HepG2 (cell line): ENCODE results near the gene MARCHF9. TPM values are rescaled to one million over a fixed set of nuclear protein-coding genes. Genes with fewer than 3 reads are reported as not detected.

Experiments
- ATAC-seq: fragments of 200-7000 bp; cut with Tn5 transposase; 3 replicates; pipeline ENCODE4 v1.9.1; 2020; ENCODE audit warnings: mild to moderate bottlenecking, moderate library complexity
- BruUV-seq: library from RNA; stranded (reverse); fragments of 400-500 nt; replicated peaks from 2 replicates; lab custom pipeline; 2021; lab: Mats Ljungman, UMichigan
- CTCF ChIA-PET: fragments of 300-600 bp; formaldehyde crosslinking; extraction: SDS; loops from one replicate; lab custom pipeline; 2021; ENCODE audit warnings: low total read pairs, inconsistent platforms, low intra/inter-chr PET ratio; lab: Yijun Ruan, JAX
- POLR2A ChIA-PET: fragments of 350-600 bp; sonication (Branson Sonifier 250); formaldehyde crosslinking; loops from one replicate; lab custom pipeline; 2020; ENCODE audit warnings: antibody characterized with exemption, inconsistent platforms; lab: Yijun Ruan, JAX
- DNase-seq: peaks from one replicate; pipeline ENCODE4 v3.0.0-alpha.2; 2015; ENCODE audit warnings: low spot score
- FAIRE-seq: peaks from 3 replicates; lab custom pipeline; 2011; peaks lifted over from hg19 to GRCh38; lab: Jason Lieb, UNC
- H2AFZ ChIP-seq: one replicate; pipeline ENCODE4 v1.6.1; 2011; ENCODE audit warnings: low read length, inconsistent platforms
- H3K27ac ChIP-seq: fragments of 300-600 bp; 3 replicates; pipeline ENCODE4 v1.8.0; 2011; ENCODE audit warnings: mixed run types, mild to moderate bottlenecking, mixed read lengths, low read length, inconsistent platforms; ENCODE audit not compliant: insufficient read depth; ENCODE audit errors: extremely low read length
- H3K27me3 ChIP-seq, 2 experiments: fragments of 200-600 bp in 1 of 2; 2 replicates in 1 of 2; 3 replicates in 1 of 2; pipeline versions ENCODE4 v1.6.0 to v1.8.0; 2011; ENCODE audit warnings: low read length in 2 of 2, mild to moderate bottlenecking in 2 of 2, moderate library complexity in 2 of 2, inconsistent platforms in 1 of 2; ENCODE audit not compliant: insufficient read depth in 2 of 2, control insufficient read depth in 1 of 2
- H3K36me3 ChIP-seq, 2 experiments: fragments of 200-600 bp in 1 of 2; replicated peaks in 1 of 2; 2 replicates in 1 of 2; 3 replicates in 1 of 2; pipeline versions ENCODE4 v1.5.1 to v1.8.0; 2011; ENCODE audit warnings: low read length in 2 of 2, inconsistent platforms in 1 of 2; ENCODE audit not compliant: insufficient read depth in 2 of 2, control insufficient read depth in 1 of 2
- H3K4me1 ChIP-seq: 2 replicates; pipeline ENCODE4 v1.5.1; 2012; ENCODE audit warnings: low read length, inconsistent platforms; ENCODE audit not compliant: insufficient read depth
- H3K4me2 ChIP-seq: 2 replicates; pipeline ENCODE4 v1.6.0; 2011; ENCODE audit warnings: low read depth, low read length, inconsistent platforms
- H3K4me3 ChIP-seq, 3 experiments: fragments of 200-600 bp in 1 of 3; sonication (generic), shearing (Covaris generic) in 1 of 3; replicated peaks in 1 of 3; 2 replicates each; pipeline ENCODE4 v1.5.1; 2011 to 2016; ENCODE audit warnings: low read length in 3 of 3, inconsistent platforms in 2 of 3, low read depth in 2 of 3, mild to moderate bottlenecking in 2 of 3, control low read depth in 1 of 3, mixed read lengths in 1 of 3; ENCODE audit not compliant: insufficient read depth in 1 of 3
- H3K79me2 ChIP-seq: one replicate; pipeline ENCODE4 v1.6.1; 2011; ENCODE audit warnings: low read length, inconsistent platforms; ENCODE audit not compliant: insufficient read depth
- H3K9ac ChIP-seq: 2 replicates; pipeline ENCODE4 v1.6.0; 2011; ENCODE audit warnings: mild to moderate bottlenecking, low read depth, low read length, inconsistent platforms; ENCODE audit not compliant: insufficient read depth
- H3K9me3 ChIP-seq: 2 replicates; pipeline ENCODE4 v1.5.1; 2012; ENCODE audit warnings: mild to moderate bottlenecking, low read length
- H4K20me1 ChIP-seq: 2 replicates; pipeline ENCODE4 v1.6.0; 2011; ENCODE audit warnings: inconsistent platforms, mild to moderate bottlenecking, low read length, moderate library complexity; ENCODE audit not compliant: insufficient read depth
- ADNP ChIP-seq: sonication (generic); formaldehyde crosslinking; IDR thresholded peaks from 2 replicates; pipeline ENCODE4 v1.4.0; 2020; ENCODE audit warnings: missing genetic modification reagents
- FOXO1 ChIP-seq: sonication (generic); formaldehyde crosslinking; IDR thresholded peaks from 2 replicates; pipeline ENCODE4 v1.4.0; 2020; ENCODE audit warnings: missing genetic modification reagents
- GABPA ChIP-seq, 2 experiments: IDR thresholded peaks; 2 replicates each; pipeline ENCODE4 v1.6.1; 2011 to 2016; ENCODE audit warnings: low read depth in 2 of 2, low read length in 1 of 2, missing biosample characterization in 1 of 2, missing genetic modification characterization in 1 of 2
- HNRNPLL ChIP-seq: fragments of 200-400 bp; formaldehyde crosslinking; IDR thresholded peaks from 2 replicates; pipeline ENCODE4 v1.6.1; 2017; ENCODE audit warnings: mild to moderate bottlenecking, low read depth, low read length; ENCODE audit not compliant: poor library complexity, severe bottlenecking
- ONECUT2 ChIP-seq: sonication (generic); formaldehyde crosslinking; IDR thresholded peaks from 2 replicates; pipeline ENCODE4 v1.4.0; 2020; ENCODE audit warnings: missing genetic modification reagents
- PRMT3 ChIP-seq: sonication (generic); formaldehyde crosslinking; IDR thresholded peaks from 2 replicates; pipeline ENCODE4 v1.8.1; 2022; ENCODE audit warnings: low read depth, mild to moderate bottlenecking, moderate library complexity, missing genetic modification reagents, borderline replicate concordance
- SIN3A ChIP-seq: IDR thresholded peaks from 2 replicates; pipeline ENCODE4 v1.6.1; 2011; ENCODE audit warnings: low read depth, mild to moderate bottlenecking, control low read depth, low read length, borderline replicate concordance
- TP53 ChIP-seq: sonication (generic); formaldehyde crosslinking; conservative IDR thresholded peaks from 2 replicates; pipeline ENCODE4 v1.4.0; 2020; ENCODE audit warnings: missing genetic modification reagents
- XBP1 ChIP-seq: sonication (generic); formaldehyde crosslinking; IDR thresholded peaks from 2 replicates; pipeline ENCODE4 v1.5.0; 2020; ENCODE audit warnings: missing genetic modification reagents
- ZNF678 ChIP-seq: sonication (generic); formaldehyde crosslinking; IDR thresholded peaks from 2 replicates; pipeline ENCODE4 v1.4.0; 2020; ENCODE audit warnings: mild to moderate bottlenecking, missing genetic modification reagents
- ZNF839 ChIP-seq: sonication (generic); formaldehyde crosslinking; IDR thresholded peaks from 2 replicates; pipeline ENCODE4 v1.4.0; 2020; ENCODE audit warnings: missing genetic modification reagents, mild to moderate bottlenecking, borderline replicate concordance
- WGBS: methylation state at CpG from one replicate; pipeline ENCODE4 v1.1.6; 2017; ENCODE audit warnings: low lambda C conversion rate; 5-methylcytosine and 5-hydroxymethylcytosine counted together
- in situ Hi-C: cut with HindIII; loops from 2 replicates; pipeline ENCODE4 v1.10.0; 2017; ENCODE audit warnings: low pct_unique_long_range_greater_than_20kb; ENCODE audit not compliant: extremely low pct_ligation_motif_present
- intact Hi-C: fragments of 100-400 bp; cut with micrococcal nuclease; formaldehyde crosslinking; loops from one replicate; pipeline ENCODE4 v1.10.0; 2022; ENCODE audit not compliant: unreplicated experiment
- polyA plus RNA-seq, 8 experiments: library from polyadenylated mRNA; depleted of rRNA in 3 of 8; stranded (reverse) in 7 of 8; unstranded in 1 of 8; fragments of >200 nt; fragmentation: Illumina TruSeq in 4 of 8; extraction: Trizol in 4 of 8; gene quantifications; 2 replicates each; pipeline versions ENCODE4 v1.2.1 to v1.2.3, GENCODE V29; 2011 to 2016; ENCODE audit warnings: low read depth in 4 of 8, missing spikeins in 1 of 8, mixed read lengths in 1 of 8; ENCODE audit not compliant: insufficient read depth in 1 of 8
- total RNA-seq, 5 experiments: library from RNA; depleted of rRNA; stranded (reverse); fragments of >200 nt; fragmentation: Illumina TruSeq; extraction: Trizol; gene quantifications; 2 replicates each; pipeline ENCODE4 v1.2.3, GENCODE V29; 2016; ENCODE audit warnings: low read depth in 1 of 5

The MARCHF9 gene
- total and polyA plus RNA-seq, 2 of the 13 experiments (the other 11 are each of a cell fraction or from before 2014, with no cell fraction given) = 5.7 to 9.6 TPM

GRCh38 chr12:57777911-57778310, 23.0 kb downstream of the MARCHF9 start:
- in situ Hi-C loops (no loop called here), intact Hi-C loops (no loop called here)
- no peak overlapping the region for H3K9ac ChIP-seq
- ChIA-PET POLR2A (no interaction called here), CTCF (no interaction called here)
- H4K20me1 ChIP-seq = no peaks in the 10 kb centered on the region
- FAIRE-seq (no peak), DNase-seq (no peak), ATAC-seq (no peak)
- TF ChIP-seq ZNF839 = no peak
- peaks cover 5% of the 10 kb centered on the region for H3K79me2 ChIP-seq
- peaks cover 19% of the 10 kb centered on the region for H3K4me1 ChIP-seq
- no peak overlapping the region for H2AFZ ChIP-seq
- no TSS peak for BruUV-seq
- H3K27ac ChIP-seq = no peak overlapping the region
- H3K4me2 ChIP-seq = no peak overlapping the region
- 96% methylated on average over 7 of the region's 7 CpGs for WGBS
- H3K36me3 ChIP-seq = peaks cover 4 to 7% of the 10 kb centered on the region in 2 experiments; a peak in 4 of 5 replicates
- H3K27me3 ChIP-seq = no peaks in the 10 kb centered on the region; a peak in 1 of 5 replicates
- H3K9me3 ChIP-seq = no peaks in the 10 kb centered on the region
- H3K4me3 ChIP-seq = no peak overlapping the region

DNA sequence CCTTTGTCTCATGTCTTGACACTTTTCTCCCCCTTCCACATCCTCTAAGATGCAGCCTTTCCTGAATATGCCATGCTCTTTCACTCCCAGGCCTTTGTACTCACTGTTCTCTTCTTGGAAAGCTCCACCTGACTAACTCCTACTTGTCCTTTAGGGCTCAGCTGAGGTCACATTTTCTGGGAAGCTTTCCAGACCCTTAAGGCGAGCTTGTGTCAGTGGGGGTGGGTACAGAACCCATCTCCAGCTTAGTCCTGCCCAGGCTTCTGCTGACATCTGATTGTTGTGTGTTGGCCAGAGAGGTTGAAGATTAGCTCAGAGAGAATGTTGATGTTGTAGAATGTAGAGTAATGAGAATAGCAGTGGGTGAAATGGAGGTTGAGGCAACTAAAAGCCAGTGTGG, 24.8 kb downstream of the MARCHF9 start:
- ChIA-PET CTCF (no interaction called here), POLR2A (no interaction called here)
- Histone ChIP-seq H3K4me2 (no peak overlapping the region), H3K9me3 (no peaks in the 10 kb centered on the region), H3K36me3 (peaks cover 4 to 7% of the 10 kb centered on the region in 2 experiments; a peak in 4 of 5 replicates), H3K4me3 (no peak overlapping the region), H3K9ac (no peak overlapping the region), H3K27ac (no peak overlapping the region), H3K4me1 (peaks cover 17% of the 10 kb centered on the region), H3K79me2 (peaks cover 16% of the 10 kb centered on the region), H3K27me3 (no peaks in the 10 kb centered on the region; a peak in 1 of 5 replicates), H4K20me1 (no peaks in the 10 kb centered on the region), H2AFZ (no peak overlapping the region)
- no TSS peak for BruUV-seq
- DNase-seq = no peak
- TF ChIP-seq FOXO1 (CRISPR knock-in tag) (no peak), PRMT3 (CRISPR knock-in tag) (no peak), TP53 (no peak), ADNP (CRISPR knock-in tag) (no peak), GABPA (IDR thresholded peaks at IDR 0.05; ENCODE audit: low read depth, low read length) (no peak), GABPA (CRISPR knock-in tag; IDR thresholded peaks at IDR 0.05; ENCODE audit: low read depth) (no peak), SIN3A (no peak), ONECUT2 (no peak), ZNF678 (CRISPR knock-in tag) (no peak), HNRNPLL (no peak), XBP1 (CRISPR knock-in tag) (no peak)
- in situ Hi-C loops (no loop called here), intact Hi-C loops (no loop called here)
- no peak for FAIRE-seq
- no peak for ATAC-seq
- 94% methylated on average over 1 of the region's 1 CpG for WGBS
